ENCODE results near the gene IL31RA. TPM values are rescaled to one million over a fixed set of nuclear protein-coding genes. Genes with fewer than 3 reads are reported as not detected.

Gene IL31RA
- total RNA-seq, 1 donor from 2014 or later = not detected

DNA sequence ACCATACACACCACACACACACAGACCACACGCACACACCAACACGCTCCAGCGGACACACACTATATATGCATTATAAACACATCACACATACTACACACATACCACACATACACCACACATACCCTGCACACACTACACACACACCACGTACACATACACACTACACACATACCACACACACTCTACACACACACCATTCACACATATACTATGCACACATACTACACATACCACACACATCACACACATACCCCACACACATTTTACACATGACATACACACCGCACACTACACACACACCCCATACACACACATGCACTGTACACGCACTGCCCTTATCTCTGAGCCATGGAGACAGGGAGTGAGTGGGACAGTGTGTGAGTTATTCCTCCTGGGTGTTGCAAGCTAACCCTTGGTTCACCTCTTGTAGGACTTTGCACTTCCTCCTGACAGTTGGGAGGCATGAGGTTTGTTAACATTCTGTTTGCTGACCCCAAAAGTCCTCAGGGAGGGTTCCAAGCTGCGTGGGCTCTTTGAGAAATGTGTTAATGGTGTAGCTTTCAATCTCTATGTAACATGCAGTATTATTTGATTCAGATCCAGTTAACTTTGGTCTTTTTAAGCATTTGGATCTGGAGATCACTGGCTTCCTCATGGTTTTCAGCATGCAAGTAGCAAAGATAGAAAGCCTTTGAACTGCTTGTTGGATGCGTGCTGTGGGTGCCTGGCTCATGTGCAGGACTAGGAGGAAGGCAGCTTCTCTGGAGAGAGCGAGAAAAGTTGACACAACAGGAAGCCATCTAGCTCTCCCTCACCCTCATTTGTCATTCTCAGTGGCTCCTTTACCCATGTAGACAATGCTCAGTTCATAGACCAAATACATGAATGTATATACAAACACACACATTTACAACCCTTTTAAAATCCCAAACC is 13.7 kb downstream of the IL31RA start:
- intact Hi-C loops (cut with micrococcal nuclease) = no loop called here
- no peak overlapping the region for H3K27ac Mint-ChIP-seq
- DNase-seq (ENCODE audit: low spot score) = no peak
- H3K4me1 Mint-ChIP-seq (ENCODE audit: low read depth) = peaks cover 26% of the 10 kb centered on the region
- H3K9me3 Mint-ChIP-seq = peaks cover 5% of the 10 kb centered on the region
- peaks cover 3% of the 10 kb centered on the region for H3K36me3 Mint-ChIP-seq (ENCODE audit: low read depth)
- H3K27me3 Mint-ChIP-seq (ENCODE audit: low read depth) = no peaks in the 10 kb centered on the region
- no peak overlapping the region for H3K4me3 Mint-ChIP-seq (ENCODE audit: low read depth)

- peaks cover 22% of the 10 kb centered on the region for H3K4me1 Mint-ChIP-seq (ENCODE audit: low read depth)
- intact Hi-C loops (cut with micrococcal nuclease) = no loop called here
- H3K27ac Mint-ChIP-seq = no peak overlapping the region
- DNase-seq (ENCODE audit: low spot score) = no peak
- no peak overlapping the region for H3K4me3 Mint-ChIP-seq (ENCODE audit: low read depth)
- H3K9me3 Mint-ChIP-seq = peaks cover 5% of the 10 kb centered on the region
- H3K36me3 Mint-ChIP-seq (ENCODE audit: low read depth) = peaks cover 3% of the 10 kb centered on the region
- no peaks in the 10 kb centered on the region for H3K27me3 Mint-ChIP-seq (ENCODE audit: low read depth)
Measured at GRCh38 chr5:55865831-55866230, 14.7 kb downstream of the IL31RA start.

DNA sequence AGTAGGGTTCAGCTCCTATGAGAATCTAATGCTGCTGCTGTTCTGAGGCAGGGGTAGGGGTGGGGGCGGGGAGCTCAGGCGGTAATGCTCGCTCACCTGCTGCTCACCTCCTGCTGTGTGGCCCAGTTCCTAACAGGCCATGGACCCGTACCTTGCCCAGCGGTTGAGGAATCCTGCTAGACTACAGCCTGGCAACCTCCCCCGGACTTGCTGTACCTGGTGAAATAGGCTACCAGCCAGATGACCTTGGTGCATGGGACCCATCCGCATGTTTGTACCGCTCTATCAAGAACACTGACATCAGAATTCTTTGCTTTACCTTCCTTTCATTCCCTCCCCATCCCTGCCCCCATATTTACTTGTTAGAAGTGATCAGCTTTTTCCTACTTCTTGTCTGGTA is 15.3 kb downstream of the IL31RA start:
- H3K4me1 Mint-ChIP-seq (ENCODE audit: low read depth) = peaks cover 22% of the 10 kb centered on the region
- H3K27ac Mint-ChIP-seq = no peak overlapping the region
- no peak for DNase-seq (ENCODE audit: low spot score)
- intact Hi-C loops (cut with micrococcal nuclease) = no loop called here
- no peak overlapping the region for H3K4me3 Mint-ChIP-seq (ENCODE audit: low read depth)
- H3K27me3 Mint-ChIP-seq (ENCODE audit: low read depth) = no peaks in the 10 kb centered on the region
- peaks cover 3% of the 10 kb centered on the region for H3K36me3 Mint-ChIP-seq (ENCODE audit: low read depth)
- peaks cover 3% of the 10 kb centered on the region for H3K9me3 Mint-ChIP-seq

DNA sequence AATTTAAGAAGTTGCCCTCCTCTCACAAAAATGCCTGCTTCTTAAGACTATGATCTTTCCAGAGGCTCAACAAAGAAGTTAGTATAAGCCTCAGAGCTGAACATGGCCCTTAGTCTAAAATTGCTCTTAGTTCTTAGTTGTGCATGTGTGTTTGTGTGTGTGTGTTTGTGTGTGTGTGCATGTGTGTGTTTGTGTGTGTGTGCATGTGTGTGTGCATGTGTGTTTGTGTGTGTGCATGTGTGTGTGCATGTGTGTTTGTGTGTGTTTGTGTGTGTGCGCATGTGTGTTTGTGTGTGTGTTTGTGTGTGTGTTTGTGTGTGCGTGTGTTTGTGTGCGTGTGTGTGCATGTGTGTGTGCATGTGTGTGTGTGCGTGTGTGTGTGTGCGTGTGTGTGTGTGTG is 15.8 kb downstream of the IL31RA start:
- DNase-seq (ENCODE audit: low spot score) = no peak
- H3K4me3 Mint-ChIP-seq (ENCODE audit: low read depth) = no peak overlapping the region
- H3K36me3 Mint-ChIP-seq (ENCODE audit: low read depth) = no peaks in the 10 kb centered on the region
- no peaks in the 10 kb centered on the region for H3K9me3 Mint-ChIP-seq
- no peaks in the 10 kb centered on the region for H3K27me3 Mint-ChIP-seq (ENCODE audit: low read depth)
- no peak overlapping the region for H3K27ac Mint-ChIP-seq
- intact Hi-C loops (cut with micrococcal nuclease) = no loop called here
- H3K4me1 Mint-ChIP-seq (ENCODE audit: low read depth) = peaks cover 20% of the 10 kb centered on the region

DNA sequence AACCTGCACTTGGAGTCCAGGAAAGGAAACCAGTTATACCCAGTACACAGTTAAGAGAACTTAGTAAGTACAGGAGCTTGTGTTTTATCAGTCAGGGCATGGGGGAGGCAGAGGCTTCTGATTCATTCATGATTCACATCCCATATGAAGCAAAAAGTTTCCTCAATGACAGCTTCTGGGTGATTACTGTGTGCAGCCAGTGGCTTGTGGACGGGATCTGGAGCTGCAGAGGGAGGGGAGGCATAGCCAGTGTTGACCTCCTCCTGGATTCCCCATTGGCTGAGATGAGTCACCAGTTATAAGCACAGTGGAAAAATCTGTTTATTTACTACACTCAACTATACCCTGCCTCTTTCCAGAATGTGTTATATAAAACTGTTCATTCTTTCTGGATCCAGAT is 17.7 kb downstream of the IL31RA start:
- Mint-ChIP-seq H3K9me3 (no peaks in the 10 kb centered on the region), H3K4me3 (ENCODE audit: low read depth) (no peak overlapping the region), H3K27ac (peak overlapping the region; percentile 6), H3K36me3 (ENCODE audit: low read depth) (no peaks in the 10 kb centered on the region), H3K4me1 (ENCODE audit: low read depth) (peaks cover 20% of the 10 kb centered on the region), H3K27me3 (ENCODE audit: low read depth) (no peaks in the 10 kb centered on the region)
- DNase-seq (ENCODE audit: low spot score) = no peak
- intact Hi-C loops (cut with micrococcal nuclease) = loop anchor here (1.0 to 2.0 kb wide), 3 partner anchors 13 to 104 kb away; no protein-coding TSS in a partner anchor

GRCh38 chr5:55869847-55870246 is 18.7 kb downstream of the IL31RA start:
- Mint-ChIP-seq H3K9me3 (peaks cover 3% of the 10 kb centered on the region), H3K27ac (no peak overlapping the region), H3K36me3 (ENCODE audit: low read depth) (peaks cover 3% of the 10 kb centered on the region), H3K4me1 (ENCODE audit: low read depth) (peaks cover 22% of the 10 kb centered on the region), H3K27me3 (ENCODE audit: low read depth) (no peaks in the 10 kb centered on the region), H3K4me3 (ENCODE audit: low read depth) (no peak overlapping the region)
- DNase-seq (ENCODE audit: low spot score) = no peak
- intact Hi-C loops (cut with micrococcal nuclease) = loop anchor here (2.0 kb wide), 2 partner anchors 33 to 105 kb away; no protein-coding TSS in a partner anchor

DNA sequence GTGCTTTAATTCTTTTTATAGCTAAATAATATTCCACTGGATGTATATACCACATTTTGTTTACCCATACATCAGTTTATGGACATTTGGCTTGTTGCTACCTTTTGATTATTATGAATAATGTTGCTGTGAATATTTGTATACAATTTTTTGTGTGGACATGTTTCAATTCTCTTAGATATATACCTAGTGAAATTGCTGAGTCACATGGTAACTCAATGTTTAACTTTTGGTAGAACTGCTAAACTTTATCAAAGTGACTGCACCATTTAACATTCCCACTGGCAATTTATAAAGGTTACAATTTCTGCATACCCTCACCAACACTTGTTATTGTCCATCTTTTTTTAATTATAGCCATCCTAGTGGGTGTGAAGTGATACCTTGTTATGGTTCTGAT is 22.1 kb downstream of the IL31RA start:
- Mint-ChIP-seq H3K4me1 (ENCODE audit: low read depth) (peaks cover 15% of the 10 kb centered on the region), H3K9me3 (peaks cover 15% of the 10 kb centered on the region), H3K4me3 (ENCODE audit: low read depth) (no peak overlapping the region), H3K27ac (no peak overlapping the region), H3K27me3 (ENCODE audit: low read depth) (no peaks in the 10 kb centered on the region), H3K36me3 (ENCODE audit: low read depth) (peaks cover 11% of the 10 kb centered on the region)
- no peak for DNase-seq (ENCODE audit: low spot score)
- intact Hi-C loops (cut with micrococcal nuclease) = no loop called here

GRCh38 chr5:55877655-55878054 is 26.5 kb downstream of the IL31RA start:
- Mint-ChIP-seq H3K36me3 (ENCODE audit: low read depth) (peaks cover 11% of the 10 kb centered on the region), H3K4me1 (ENCODE audit: low read depth) (peaks cover 7% of the 10 kb centered on the region), H3K9me3 (peaks cover 20% of the 10 kb centered on the region), H3K27me3 (ENCODE audit: low read depth) (no peaks in the 10 kb centered on the region), H3K27ac (no peak overlapping the region), H3K4me3 (ENCODE audit: low read depth) (no peak overlapping the region)
- intact Hi-C loops (cut with micrococcal nuclease) = no loop called here
- no peak for DNase-seq (ENCODE audit: low spot score)

- DNase-seq (ENCODE audit: low spot score) = no peak
- H3K27me3 Mint-ChIP-seq (ENCODE audit: low read depth) = no peaks in the 10 kb centered on the region
- peaks cover 6% of the 10 kb centered on the region for H3K36me3 Mint-ChIP-seq (ENCODE audit: low read depth)
- intact Hi-C loops (cut with micrococcal nuclease) = no loop called here
- no peak overlapping the region for H3K27ac Mint-ChIP-seq
- H3K4me1 Mint-ChIP-seq (ENCODE audit: low read depth) = peaks cover 6% of the 10 kb centered on the region
- peaks cover 15% of the 10 kb centered on the region for H3K9me3 Mint-ChIP-seq
- H3K4me3 Mint-ChIP-seq (ENCODE audit: low read depth) = no peak overlapping the region
Measured at GRCh38 chr5:55880453-55880852, 29.3 kb downstream of the IL31RA start.

DNA sequence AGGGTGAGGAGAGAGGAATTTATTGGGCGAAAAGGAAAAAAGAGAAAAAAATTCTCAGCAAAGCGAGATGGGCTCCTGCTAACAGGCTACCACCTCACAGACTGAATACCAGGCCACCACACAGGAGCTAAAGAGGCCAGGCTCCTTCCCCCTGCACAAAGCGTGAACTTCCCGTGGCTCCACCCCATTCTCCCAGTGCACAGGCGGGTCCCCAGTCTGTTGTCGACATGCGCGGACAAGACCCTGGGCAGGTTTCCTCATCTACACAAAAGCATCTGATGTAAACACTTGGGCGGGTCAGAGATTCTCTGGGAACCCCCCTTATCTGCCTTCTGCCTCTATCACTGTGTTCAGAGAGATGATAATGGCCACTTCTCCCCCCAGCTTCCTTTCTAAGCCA is 34.2 kb downstream of the IL31RA start:
- no peaks in the 10 kb centered on the region for H3K36me3 Mint-ChIP-seq (ENCODE audit: low read depth)
- no peaks in the 10 kb centered on the region for H3K9me3 Mint-ChIP-seq

DNA sequence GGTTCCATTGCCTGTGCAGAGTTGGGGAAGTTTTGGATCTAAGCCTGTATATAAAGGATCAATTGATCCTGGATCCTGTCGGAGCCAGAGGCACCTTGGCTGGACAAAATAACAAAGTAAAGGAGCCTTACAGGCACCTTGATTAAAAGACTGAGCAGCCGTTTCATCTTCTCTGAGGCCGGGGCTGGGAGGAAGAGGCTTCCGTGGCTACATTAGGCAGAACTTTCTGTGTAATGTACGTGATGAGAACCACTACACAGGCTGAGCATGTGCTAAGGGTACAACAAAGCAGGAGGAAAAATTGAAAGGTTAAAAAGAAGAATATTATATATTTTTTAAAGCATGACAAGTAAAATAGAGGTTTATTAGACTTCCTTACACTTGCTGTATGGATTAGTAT is 37.0 kb downstream of the IL31RA start:
- peaks cover 4% of the 10 kb centered on the region for H3K4me1 Mint-ChIP-seq (ENCODE audit: low read depth)
- H3K36me3 Mint-ChIP-seq (ENCODE audit: low read depth) = no peaks in the 10 kb centered on the region
- intact Hi-C loops (cut with micrococcal nuclease) = no loop called here
- DNase-seq (ENCODE audit: low spot score) = no peak
- H3K4me3 Mint-ChIP-seq (ENCODE audit: low read depth) = no peak overlapping the region
- peaks cover 3% of the 10 kb centered on the region for H3K27me3 Mint-ChIP-seq (ENCODE audit: low read depth)
- H3K9me3 Mint-ChIP-seq = no peaks in the 10 kb centered on the region
- H3K27ac Mint-ChIP-seq = no peak overlapping the region

More for the DNA sequence above, 34.2 kb downstream of the IL31RA start:
- DNase-seq (ENCODE audit: low spot score) = no peak
- peaks cover 3% of the 10 kb centered on the region for H3K27me3 Mint-ChIP-seq (ENCODE audit: low read depth)
- intact Hi-C loops (cut with micrococcal nuclease) = no loop called here
- H3K27ac Mint-ChIP-seq = no peak overlapping the region
- H3K4me3 Mint-ChIP-seq (ENCODE audit: low read depth) = no peak overlapping the region
- H3K4me1 Mint-ChIP-seq (ENCODE audit: low read depth) = peaks cover 5% of the 10 kb centered on the region

DNA sequence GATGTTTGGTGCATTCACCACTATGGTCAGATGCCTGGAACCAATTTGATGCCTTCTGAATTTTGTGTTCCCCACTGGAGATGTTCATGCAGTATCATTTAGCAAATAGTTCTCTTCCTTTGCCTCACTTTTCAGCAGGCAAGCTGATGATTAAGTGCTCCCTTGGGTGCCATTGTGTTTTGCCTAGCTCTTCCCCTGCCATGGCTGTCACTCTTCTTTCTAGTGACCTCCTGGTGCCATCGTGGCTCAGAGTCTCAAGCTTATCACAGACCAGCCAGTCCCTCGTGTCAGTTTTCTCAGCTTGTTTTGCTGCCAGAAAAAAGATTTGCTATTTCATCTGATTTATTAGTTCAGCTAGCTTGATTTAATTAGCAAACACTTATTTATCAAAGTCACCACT is 41.3 kb downstream of the IL31RA start:
- H3K27ac Mint-ChIP-seq = no peak overlapping the region
- H3K4me1 Mint-ChIP-seq (ENCODE audit: low read depth) = peaks cover 14% of the 10 kb centered on the region
- H3K36me3 Mint-ChIP-seq (ENCODE audit: low read depth) = no peaks in the 10 kb centered on the region
- H3K27me3 Mint-ChIP-seq (ENCODE audit: low read depth) = peaks cover 1% of the 10 kb centered on the region
- no peak overlapping the region for H3K4me3 Mint-ChIP-seq (ENCODE audit: low read depth)
- intact Hi-C loops (cut with micrococcal nuclease) = no loop called here
- no peak for DNase-seq (ENCODE audit: low spot score)
- no peaks in the 10 kb centered on the region for H3K9me3 Mint-ChIP-seq

GRCh38 chr5:55894135-55894534 is 43.0 kb downstream of the IL31RA start:
- peak overlapping the region; percentile 35 for H3K27ac Mint-ChIP-seq

More at GRCh38 chr5:55894135-55894534, 43.0 kb downstream of the IL31RA start:
- peaks cover 3% of the 10 kb centered on the region for H3K27me3 Mint-ChIP-seq (ENCODE audit: low read depth)
- DNase-seq (ENCODE audit: low spot score) = no peak
- no peak overlapping the region for H3K4me3 Mint-ChIP-seq (ENCODE audit: low read depth)
- H3K9me3 Mint-ChIP-seq = no peaks in the 10 kb centered on the region
- intact Hi-C loops (cut with micrococcal nuclease) = no loop called here
- peaks cover 15% of the 10 kb centered on the region for H3K4me1 Mint-ChIP-seq (ENCODE audit: low read depth)
- no peaks in the 10 kb centered on the region for H3K36me3 Mint-ChIP-seq (ENCODE audit: low read depth)
